ENCODE data around the gene LRMDA.
A peak's percentile ranks its signal among the peaks of the same experiment; 100 is the strongest.

LRMDA gene

DNA sequence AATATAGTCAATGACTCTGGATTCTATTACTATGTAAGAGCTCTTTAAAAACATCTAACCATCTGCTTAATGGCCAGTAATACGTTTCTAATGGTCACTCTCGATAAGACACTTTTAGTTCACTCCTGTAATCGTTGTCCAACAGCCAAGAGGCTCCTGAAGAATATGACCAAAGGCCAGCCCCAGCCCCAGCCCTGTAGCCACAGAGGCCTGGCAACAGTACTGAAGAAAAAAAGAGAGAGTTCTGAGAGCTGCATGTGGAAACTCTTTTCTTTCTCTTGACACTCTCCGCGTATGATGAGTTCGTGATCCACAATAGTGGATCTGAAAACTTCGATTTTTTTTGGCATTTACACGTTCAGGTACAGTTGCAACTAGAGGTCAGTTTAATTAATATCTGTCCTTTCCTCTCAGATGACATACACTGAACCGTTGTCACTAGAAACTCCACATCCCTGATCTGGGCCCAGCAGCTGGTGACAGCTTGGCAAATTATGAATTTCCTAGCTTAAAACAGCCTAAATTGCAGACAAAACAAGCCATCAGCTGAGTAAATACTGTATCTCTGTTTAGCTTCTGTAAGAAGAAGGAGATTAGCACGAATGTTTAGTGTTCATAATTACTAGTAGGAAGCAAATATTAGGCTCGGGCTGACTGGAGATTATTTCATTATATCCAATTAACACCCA lies 456.7 kb downstream of the LRMDA start:
- peak; percentile 84 for DNase-seq

DNA sequence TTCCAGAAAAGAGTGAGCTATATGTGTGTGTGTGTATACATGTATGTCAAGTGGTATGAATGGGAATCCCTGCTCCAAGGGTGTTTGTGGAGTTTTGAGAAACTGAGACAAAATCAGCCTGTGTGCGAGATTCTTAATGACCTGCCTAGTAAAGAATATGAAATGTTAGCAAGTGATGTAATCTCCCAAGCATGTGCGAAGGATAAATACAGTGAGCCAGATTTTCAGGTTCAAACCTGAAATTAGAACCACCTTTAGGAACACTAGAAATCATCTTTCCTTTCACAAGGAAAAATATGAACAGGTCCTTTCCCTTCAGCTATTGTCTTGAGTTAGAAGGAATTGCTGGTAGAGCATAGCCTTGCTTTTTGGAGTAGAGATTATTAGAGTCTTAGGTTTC lies 457.6 kb downstream of the LRMDA start:
- peak; percentile 31 for DNase-seq

DNA sequence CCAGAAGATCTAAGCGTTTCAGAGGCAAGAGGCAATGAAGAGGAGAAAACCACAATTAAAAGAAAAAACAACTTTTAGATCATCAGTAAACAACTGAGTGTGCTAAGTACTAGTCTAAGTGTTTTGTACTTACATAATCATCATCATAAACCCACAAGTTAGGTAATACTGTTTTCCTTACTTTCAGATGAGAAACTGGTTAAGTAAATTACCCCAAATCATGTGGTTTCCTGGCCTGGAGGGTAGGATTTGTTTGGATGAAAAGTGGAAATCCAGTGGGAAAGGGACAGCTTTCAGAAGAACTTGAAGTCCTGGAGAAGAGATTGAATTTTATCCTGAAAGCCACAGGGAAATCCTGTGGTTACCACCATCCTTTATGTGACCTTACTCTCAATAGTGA lies 463.3 kb downstream of the LRMDA start:
- DNase-seq: no peak

DNA sequence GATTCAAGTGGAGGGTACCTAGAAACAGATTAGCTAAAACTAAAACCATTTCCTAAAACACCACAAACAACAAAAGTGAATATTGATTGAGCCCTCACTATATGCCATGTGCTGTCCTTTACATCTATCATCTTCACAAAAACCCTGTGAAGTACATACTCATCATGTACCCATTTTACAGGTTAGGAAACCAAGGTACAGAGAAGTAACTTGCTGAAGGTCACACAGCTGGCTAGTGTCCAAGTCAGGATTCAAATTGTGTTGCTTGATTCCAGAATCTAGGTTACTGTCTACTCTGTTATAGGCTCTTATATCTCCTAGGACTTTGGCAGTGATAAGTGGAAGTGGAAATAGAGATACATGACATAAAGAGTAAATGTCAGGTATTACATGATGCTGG lies 463.8 kb downstream of the LRMDA start:
- no peak for DNase-seq

DNA sequence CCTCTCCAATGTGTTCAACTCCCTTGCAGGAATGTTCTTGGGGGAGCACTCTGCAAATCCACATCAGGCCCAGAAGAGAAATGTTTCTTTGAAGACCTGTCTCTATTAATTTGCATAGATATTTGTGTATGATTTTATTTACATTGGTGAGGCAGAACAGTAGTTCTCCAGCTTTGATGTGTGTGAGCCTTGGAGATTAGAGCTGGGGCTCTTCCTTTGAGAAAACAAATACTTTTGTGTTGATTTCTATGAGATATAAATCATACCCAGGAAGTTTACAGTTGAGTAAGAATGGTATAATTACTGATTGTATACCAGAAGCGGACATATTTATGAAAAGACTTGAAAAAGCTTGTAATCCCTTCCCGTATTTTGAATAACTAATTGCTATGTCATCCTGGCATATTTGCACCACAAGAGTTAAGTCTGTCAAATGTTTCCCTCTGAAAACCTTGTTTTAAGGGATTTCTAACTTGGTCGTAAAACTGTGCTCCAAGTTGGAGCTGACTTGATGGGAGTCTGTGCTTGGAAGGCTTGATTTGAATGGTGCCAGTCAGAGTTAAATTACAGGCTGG lies 468.5 kb downstream of the LRMDA start:
- peak; percentile 18 for DNase-seq

DNA sequence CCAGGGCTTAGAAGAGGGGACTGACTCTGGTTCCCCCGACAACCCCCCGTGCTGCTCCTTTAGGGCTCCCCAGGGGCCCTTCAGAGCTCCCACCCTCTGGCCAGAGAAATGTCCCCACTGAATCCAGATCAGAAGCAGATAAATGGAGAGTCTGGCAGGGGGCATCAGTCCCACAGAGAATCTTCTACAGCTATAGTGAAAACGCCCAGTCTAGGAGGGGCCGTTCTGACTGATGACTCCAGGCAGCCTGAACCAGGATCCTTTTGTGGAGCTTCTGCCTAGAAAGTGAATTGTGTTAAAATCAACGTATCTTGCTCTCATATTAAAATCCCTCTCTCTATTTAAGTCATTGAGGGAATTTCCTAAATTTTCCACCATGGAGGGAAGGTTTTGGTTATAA lies 471.4 kb downstream of the LRMDA start:
- DNase-seq: no peak

DNA sequence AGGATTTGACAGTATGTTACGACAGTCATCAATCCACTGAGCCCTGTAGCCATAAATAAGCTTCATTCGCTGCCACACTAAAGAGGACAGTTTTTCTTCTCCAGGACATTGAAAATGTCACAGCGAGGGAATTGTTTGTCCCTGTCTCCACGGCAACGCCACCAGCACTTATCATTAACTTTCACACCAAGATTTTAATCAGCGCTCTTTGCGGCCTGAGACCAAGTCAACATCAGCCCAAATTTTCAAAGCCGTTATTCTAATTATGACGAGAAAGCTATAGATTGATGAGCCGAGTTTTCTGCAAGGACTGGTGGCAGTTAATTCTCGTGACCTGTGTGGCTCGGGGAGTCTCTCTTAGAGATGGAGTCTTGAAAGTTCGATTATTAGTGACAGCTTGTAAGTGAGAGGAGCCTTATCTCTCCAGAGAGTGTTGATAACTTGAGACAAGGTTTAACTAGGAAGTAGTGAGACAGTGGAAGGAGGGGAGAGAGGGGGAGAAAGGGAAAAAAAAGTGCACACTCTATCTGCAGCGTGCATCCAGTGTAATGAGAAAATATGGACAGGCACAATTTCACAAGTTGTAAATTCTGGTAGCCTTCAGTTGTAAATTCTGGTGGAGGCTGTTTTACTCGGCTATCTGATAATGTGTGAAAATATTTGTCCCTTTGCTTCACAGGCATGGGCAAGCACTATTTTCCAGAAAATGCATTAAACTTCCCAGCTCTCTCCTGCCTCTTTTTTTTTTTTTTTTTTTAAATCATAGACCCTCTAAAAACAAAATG lies 473.3 kb downstream of the LRMDA start:
- DNase-seq: peak; percentile 39

DNA sequence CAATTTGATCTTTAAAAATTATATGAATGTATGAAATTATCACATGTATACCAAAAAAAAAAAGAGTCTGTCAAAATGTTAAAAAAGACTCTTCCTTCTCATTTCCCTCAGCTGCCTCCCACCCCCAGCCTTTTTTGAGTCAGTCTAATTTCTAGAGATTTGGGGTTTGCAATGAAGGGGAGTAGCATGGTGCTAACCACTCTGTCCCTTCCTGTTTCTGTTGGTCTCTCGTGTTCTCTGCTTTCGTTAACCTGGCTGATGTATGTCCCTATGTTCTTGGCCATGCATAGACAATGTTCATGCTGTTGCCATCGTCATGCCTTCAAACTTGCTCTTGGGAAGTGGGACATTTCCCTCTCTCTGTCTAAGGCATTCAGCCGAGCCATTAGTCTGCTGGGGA lies 474.1 kb downstream of the LRMDA start:
- DNase-seq: no peak

DNA sequence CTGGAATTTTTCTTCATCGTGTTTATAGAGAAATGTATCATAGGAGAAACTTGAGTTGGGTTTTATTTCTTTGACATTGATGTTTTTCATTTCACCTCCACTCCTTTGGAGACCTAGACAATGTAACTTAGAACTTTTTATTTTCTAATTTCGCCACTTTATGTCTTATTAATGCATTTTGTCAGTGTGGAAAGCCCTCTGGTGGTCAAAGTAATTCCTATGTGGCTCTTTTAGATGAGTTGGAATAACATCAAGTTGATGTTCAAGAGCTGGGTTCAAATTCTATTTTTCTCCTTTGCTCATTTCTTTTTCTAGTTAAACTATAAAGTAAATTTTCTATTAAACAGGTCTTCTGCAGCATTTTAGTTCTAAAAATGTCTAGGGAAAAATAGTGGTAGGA lies 478.6 kb downstream of the LRMDA start:
- DNase-seq: no peak

DNA sequence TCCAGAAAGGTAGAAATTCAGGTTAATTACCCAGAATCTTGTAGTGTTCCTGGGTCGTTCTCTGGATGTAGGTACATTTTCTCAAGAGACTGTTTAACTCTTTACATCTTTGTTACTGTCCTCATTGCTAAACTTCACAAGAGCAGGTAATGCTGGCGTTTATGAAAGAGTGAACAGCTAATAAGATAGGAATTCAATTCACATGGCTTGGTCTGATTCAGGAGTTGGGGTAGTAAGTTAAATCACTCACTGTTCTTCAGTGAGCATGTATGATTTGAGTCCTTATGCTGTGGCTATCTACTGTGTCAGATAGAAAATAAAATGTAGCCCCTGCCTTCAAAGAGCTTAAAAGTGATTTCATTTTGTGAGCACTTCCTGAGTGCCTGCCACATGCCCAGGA lies 480.0 kb downstream of the LRMDA start:
- no peak for DNase-seq

DNA sequence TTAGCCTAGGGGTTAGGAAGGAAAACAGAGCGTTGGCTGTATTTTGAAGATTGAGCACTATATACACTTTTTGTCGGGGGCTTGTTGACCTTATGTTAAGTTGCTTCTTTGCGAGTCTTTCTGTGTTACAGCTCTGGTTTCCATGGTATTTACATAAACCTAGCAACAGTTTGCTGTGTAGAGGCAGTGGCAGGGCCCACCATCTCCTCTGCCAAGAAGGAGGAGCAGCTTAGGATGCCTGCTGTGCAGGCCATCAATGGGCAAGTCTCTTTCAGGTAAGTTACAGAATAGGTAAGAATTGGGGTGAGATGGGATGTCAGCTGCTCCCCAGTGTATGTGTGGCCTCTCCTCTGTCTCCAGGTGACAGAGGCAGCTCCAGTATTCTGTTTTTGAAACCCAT lies 485.5 kb downstream of the LRMDA start:
- DNase-seq: peak; percentile 3

DNA sequence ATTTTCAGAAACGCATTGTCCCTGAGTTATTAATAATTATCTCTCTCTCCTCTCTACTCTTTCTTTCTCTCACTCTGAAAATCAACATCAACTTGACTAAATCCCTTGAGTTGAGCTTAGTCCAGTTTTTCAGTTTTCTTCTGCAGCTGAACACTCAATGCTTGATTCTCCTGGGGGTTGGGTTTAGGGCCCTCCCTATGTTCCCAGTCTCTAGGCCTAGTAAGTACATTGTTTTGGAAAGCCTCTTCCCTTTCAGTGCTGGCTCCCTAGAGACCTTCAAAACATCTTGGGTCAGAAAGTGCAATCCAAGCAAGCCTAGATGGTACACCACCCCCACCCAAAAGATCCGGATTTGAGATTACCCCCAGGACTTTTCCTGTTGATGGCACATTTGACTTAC lies 488.5 kb downstream of the LRMDA start:
- no peak for DNase-seq

DNA sequence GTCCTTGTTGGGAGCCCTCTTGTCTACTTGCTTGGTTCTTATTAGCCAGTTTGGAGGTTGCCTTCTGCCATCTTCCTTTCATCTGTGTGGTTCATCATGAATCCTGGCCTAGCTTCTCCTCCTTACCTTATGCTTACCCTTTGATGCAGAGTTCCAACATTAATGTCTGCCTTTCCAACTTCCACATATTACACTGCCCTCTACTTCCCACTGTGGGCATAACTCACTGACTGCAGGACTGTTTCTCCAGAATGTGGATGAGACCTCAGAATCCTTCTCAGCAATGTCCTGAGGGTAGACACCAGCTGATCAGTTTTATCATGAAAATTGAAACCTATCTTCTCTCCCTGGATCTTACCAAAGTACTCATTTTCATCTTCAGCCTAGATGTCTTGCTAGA lies 491.0 kb downstream of the LRMDA start:
- peak; percentile 7 for DNase-seq

DNA sequence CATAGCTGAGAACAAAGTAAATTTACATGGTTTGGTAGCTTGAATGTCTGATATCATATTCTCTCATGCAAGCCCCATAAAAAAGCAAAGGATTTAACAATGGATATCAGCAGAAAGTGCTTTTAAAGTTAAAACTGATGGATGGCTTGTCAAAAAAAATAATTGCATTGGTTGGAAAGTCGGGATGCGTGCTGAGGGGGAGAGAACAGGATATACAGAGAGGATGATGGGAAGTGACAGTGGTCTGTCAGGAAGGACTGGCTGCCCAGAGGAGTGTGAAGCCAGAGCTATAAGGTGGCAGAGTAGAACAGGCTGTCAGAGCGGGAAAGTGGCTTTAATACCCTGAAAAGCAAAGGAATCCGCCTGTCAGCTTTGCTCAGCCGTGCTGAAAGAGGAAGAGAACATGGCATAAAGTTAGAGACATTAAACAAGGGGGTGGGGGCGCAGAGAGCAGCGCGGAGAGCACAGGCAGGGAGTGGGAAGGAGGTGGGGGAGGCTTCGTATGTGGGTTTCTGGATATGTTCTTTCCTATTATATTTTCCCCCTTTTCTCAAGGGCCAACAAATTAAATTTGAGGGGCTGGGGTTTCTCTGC lies 493.0 kb downstream of the LRMDA start:
- no peak for DNase-seq

DNA sequence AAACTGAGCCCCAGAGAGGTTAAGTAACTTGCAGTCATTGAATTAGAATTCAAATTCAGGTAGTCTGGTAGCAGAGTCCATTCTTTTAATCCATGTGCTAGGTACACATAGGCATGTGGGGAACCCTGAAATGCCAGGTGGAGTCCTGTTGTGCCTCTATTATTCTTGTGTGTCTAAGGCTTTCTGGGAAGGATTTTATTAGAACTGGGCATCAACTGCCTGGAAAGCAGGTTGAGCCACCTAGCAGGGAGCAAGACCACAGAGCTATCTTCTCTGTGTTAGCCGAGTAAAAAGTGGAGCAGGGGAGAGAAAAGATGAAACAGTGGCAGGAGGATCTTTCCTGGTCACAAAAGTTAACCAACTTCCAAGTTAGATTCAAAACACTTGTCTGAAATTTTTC lies 494.6 kb downstream of the LRMDA start:
- no peak for DNase-seq

DNA sequence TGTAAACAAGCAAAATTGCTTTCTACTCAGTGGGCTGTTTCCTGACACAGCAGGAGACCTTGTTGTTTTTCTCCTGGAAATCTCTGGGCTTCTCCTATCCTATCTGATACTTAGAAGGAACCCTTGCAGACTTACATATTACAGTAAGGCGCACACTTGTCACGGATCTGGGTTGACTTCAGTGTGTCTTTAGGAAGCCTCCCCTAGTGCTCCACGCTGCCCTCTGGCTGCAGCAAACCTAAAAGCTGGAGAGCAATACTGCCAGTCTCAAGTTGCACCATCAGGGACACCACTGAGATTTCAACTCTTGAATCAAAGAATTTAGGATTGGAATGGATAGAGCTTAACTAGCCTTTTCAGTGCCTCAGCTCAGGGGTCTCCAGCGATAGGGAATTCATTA lies 495.3 kb downstream of the LRMDA start:
- no peak for DNase-seq

DNA sequence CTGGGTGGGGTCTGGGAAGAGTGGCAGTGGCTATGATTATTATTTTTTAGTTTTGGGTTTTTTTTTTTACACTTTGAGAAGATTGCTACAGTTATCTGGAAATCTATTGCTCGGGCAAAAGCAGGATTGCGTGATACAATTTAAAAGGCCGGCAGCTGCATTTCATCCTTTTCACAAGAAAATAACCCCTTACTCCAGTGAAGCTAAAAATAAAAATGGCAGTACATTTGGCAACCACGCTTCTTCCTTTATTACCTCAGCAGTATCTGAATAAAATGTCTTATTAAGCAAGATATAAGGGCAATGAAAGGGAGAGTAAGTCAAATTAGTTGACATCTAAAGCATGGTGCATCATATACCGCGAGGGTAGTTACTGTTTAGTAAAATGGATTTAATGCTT lies 496.8 kb downstream of the LRMDA start:
- no peak for DNase-seq

DNA sequence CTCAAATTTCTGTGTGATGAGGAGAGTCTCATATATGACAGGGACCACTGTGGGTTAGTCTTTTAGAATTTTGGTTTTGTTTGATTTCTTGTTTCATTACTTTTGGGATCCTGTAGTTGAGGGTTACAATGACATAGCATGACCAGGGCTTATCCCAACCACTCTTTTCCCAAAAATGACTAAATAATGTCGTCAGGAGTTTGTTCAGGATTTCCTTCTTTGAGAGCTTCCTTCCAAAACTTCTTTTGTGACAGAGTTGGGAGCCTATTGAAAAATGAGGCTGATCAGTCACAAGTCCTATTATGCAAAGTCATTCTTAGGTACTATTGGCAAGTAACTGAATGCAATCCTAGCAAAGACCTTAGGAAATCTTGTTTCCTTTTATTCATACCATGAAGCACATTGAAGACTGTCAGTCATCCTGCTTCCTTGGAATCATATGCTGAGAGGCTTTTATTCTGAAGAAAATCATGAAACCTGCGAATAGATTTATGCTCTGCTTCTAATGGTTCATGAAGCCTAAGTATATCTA lies 498.3 kb downstream of the LRMDA start:
- DNase-seq: no peak

DNA sequence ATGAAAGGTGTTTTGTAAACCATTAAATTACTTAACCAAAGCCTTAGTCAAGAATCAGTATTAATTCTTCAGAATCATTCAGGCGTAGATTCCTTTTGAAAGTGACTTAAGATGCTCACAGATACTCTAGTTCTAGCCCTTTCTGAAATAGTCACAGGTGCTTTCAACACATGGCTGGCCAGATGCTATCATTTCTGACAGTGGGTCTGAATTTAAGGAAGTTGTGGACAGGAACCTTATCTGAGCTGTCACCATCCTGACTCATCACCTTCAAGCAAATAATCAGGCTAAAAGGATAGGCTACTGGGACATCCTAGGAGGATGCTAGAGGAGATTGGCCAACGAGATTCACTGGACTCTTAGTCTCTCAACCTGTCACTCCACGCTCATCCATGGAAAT lies 501.5 kb downstream of the LRMDA start:
- DNase-seq: no peak

DNA sequence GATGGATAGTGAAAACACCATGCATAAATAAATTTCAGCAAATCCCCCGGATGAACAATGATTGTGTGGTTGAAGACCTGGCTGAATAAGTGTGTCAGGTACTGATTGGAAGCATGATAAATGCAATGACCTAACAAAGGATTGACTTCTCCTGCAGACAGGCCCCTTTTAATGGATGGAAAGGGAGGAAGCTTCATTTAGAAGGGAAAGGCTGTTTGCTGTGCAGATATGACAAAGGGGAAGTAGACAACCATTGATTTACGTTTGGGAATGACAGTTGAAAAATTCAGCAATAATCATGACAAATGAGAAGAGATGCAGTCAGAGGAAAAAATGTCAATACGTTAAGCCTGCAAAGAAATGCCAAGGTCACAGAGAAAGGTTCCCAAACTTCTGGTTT lies 503.8 kb downstream of the LRMDA start:
- peak; percentile 59 for DNase-seq

DNA sequence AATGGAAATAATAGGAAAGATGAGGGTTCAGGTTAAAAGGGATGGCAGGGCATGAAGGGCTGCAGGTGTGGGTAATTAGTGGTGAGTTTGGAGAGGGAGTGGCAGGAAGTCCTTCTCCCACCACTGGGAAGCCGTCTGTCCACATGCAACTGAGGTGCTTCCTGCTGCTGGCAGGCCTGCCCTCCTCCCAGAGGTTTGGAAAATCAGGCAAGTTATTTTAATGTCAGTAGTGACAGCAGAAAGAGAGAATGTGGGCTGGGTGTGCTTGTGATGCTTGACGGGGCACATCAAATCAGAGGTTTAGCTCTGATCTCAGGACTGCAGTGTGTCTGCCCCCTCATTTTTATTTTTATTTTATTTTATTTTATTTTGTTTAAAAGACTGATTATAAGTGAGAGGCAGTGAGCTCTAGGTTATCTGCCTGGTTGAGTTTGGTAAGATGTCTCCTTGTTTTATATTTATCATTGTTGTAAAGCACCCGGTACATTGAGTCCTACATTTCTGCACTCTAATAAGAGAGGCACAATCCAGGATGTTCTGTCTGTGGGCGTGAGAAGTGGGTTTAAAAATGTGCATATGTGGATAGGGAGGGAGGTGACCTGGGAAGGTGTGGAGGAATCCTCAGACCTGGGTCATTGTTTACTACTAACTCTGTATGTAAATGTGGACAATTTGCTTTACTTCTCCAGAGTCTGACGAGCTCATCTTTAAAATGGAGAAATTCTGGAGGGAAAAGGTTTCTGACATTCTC lies 504.4 kb downstream of the LRMDA start:
- peak; percentile 80 for DNase-seq

DNA sequence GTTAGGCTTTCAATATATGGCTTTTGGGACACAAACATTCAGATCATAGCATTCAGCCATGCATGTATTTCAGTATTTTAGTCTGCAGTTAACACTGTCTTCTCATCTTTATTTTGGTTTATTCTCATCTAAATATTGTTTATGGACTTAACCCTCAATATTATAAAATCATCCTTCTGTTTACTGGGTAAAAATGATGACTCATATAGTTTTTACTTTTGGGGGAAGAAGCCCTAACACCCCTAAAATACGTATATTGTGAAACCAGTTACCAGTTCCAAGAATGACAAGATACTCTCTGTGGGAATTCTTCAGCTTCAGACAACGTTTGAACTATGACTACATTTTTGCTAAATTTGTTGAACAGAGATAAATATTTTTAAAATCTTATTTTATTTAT lies 505.4 kb downstream of the LRMDA start:
- DNase-seq: no peak

DNA sequence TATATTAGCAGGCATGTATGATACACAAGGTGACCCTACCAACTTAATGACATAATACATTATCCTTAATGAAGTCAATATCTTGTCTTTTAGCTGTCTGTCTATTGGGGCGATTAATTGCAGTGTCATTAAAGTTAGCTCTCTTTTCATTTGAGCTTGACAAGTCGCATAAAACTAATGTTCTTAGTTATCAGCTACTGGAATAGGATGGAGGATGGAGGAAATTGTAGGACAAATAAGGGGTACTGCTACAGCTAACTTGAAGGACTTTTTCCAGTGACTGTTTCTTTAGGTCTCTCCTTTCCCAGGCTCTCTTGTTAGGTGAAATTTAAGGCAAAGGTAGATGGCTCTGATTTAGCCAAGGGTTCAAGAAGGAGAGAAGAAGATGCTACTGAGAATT lies 506.4 kb downstream of the LRMDA start:
- DNase-seq: no peak
